HUES48 (cell line): ENCODE measurements around the gene ARFGAP3.
"Not testable (repeated sequence)": the region's sequence is repeated elsewhere in the genome, so short reads cannot be mapped to it uniquely, and the experiment has no call there.

Experiments
- H3K27ac ChIP-seq: one replicate; pipeline ENCODE4 v1.7.0; 2013; ENCODE audit warnings: low read depth, low read length, inconsistent platforms
- H3K27me3 ChIP-seq: 2 replicates; pipeline ENCODE4 v1.6.1; 2013; ENCODE audit warnings: mild to moderate bottlenecking, low read length; ENCODE audit not compliant: control insufficient read depth, insufficient read depth
- H3K36me3 ChIP-seq: 2 replicates; pipeline ENCODE4 v1.6.1; 2013; ENCODE audit warnings: low read length; ENCODE audit not compliant: control insufficient read depth, insufficient read depth
- H3K4me1 ChIP-seq: 2 replicates; pipeline ENCODE4 v1.6.1; 2013; ENCODE audit warnings: mild to moderate bottlenecking, low read length; ENCODE audit not compliant: control insufficient read depth, insufficient read depth
- H3K4me3 ChIP-seq: 2 replicates; pipeline ENCODE4 v1.5.1; 2013; ENCODE audit warnings: mild to moderate bottlenecking, low read depth, low read length
- H3K9ac ChIP-seq: 2 replicates; pipeline ENCODE4 v1.6.1; 2013; ENCODE audit warnings: mild to moderate bottlenecking, low read depth, low read length, moderate library complexity
- H3K9me3 ChIP-seq: 2 replicates; pipeline ENCODE4 v1.6.1; 2013; ENCODE audit warnings: low read length; ENCODE audit not compliant: control insufficient read depth, insufficient read depth

ARFGAP3 gene

DNA sequence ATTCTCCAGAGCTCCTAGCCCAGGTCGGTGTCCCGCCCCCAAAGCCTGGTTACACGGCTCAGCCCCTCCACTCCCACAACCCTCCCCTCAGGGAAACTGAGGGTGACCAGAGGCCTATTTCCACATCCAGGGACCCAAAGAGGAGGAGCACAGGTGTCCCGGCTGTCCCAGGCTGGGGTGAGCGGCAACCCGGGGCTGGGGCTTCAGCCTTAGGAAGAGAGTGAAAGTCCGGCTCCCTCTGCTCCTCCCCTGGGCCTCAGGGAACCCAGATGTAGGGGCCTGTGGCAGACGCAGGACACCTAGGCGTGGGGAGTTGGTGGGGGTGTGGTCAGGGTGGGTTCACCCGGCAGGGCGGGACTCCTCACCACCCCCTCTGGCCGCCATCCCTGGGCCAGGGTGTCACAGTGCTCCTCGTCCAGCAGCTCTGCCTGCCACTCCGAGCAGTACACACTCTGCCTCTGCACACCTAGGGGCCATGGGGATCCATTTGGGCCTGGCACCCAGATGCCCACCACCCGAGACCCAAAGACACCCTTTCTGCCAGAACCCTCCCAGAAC lies 63.1 kb downstream of the ARFGAP3 start:
- Histone ChIP-seq H3K9ac (no peak overlapping the region), H3K27me3 (no peaks in the 10 kb centered on the region), H3K4me3 (no peak overlapping the region), H3K4me1 (no peaks in the 10 kb centered on the region), H3K9me3 (no peaks in the 10 kb centered on the region), H3K27ac (no peak overlapping the region), H3K36me3 (no peaks in the 10 kb centered on the region)

DNA sequence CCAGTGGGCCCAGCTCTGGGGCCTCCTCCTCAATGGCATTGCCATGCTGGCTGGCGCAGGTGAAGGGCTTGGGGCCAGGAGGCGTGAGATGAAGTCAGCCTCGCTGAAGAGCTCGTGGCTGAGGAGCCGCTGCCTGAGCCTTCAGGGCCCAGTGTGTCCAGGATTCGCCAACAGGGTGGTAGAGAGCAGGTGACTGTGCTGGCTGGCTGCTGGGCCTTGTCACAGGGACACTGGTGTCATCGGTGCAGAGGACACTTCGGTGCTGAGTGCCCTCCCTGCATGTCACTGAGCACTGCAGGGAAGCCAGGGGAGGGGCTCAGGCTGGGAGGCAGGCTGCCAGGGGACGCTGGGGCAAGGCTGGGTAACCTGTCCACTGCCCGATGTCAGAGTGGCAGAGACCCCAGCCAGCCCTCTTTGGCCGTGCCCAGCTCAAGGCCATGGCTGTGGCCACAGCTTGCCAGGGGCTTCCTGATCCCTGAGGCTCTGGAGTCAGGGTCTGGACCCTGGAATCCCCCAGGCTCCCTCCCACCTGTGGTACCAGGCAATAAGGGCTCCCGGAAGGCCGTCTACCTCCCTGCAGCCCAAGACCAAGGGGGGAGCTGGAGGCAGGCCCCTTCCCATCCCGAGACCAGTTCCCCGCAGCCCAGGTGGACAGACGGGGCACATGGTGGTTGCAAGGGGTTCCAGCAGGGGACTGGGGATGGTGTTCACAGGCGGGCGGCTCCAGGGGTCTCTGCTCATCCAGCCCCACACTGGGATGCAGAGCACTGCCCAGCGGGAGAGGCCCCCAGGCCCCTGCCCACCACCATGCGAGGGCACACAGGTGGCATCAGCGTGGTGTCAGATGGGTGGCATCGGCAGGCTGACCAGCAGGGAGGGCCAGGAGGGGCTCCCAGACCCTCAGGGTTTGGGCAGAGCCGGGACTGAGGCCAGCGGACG lies 63.9 kb downstream of the ARFGAP3 start:
- no peaks in the 10 kb centered on the region for H3K9me3 ChIP-seq
- H3K36me3 ChIP-seq: no peaks in the 10 kb centered on the region
- no peaks in the 10 kb centered on the region for H3K27me3 ChIP-seq
- H3K4me3 ChIP-seq: no peak overlapping the region
- no peak overlapping the region for H3K27ac ChIP-seq
- H3K4me1 ChIP-seq: no peaks in the 10 kb centered on the region
- no peak overlapping the region for H3K9ac ChIP-seq

DNA sequence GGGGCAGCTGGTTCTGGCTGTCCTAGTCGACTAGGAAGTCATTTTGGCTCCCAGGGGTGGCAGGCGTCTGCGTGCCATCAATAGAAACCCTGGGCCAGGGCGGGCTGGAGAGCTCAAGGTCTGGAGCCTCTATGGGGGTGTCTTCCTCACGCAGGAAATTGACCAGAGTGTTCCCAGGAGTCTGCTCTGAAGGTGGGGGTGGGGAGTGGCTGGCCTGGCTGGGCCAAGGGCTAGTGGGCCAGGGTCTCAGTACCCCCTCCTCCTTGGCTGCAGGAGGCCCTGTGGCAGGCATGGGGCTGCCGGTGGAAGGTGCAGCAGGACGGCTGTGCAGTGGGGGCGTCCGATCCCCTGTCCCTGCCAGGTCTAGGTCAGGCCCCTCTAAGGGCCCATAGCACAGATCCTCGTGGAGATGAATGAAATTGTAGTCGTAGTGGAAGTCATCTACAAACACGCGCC lies 64.6 kb downstream of the ARFGAP3 start:
- no peaks in the 10 kb centered on the region for H3K9me3 ChIP-seq
- H3K27me3 ChIP-seq: no peaks in the 10 kb centered on the region
- no peak overlapping the region for H3K4me3 ChIP-seq
- no peak overlapping the region for H3K27ac ChIP-seq
- H3K9ac ChIP-seq: no peak overlapping the region
- no peaks in the 10 kb centered on the region for H3K36me3 ChIP-seq
- H3K4me1 ChIP-seq: no peaks in the 10 kb centered on the region

DNA sequence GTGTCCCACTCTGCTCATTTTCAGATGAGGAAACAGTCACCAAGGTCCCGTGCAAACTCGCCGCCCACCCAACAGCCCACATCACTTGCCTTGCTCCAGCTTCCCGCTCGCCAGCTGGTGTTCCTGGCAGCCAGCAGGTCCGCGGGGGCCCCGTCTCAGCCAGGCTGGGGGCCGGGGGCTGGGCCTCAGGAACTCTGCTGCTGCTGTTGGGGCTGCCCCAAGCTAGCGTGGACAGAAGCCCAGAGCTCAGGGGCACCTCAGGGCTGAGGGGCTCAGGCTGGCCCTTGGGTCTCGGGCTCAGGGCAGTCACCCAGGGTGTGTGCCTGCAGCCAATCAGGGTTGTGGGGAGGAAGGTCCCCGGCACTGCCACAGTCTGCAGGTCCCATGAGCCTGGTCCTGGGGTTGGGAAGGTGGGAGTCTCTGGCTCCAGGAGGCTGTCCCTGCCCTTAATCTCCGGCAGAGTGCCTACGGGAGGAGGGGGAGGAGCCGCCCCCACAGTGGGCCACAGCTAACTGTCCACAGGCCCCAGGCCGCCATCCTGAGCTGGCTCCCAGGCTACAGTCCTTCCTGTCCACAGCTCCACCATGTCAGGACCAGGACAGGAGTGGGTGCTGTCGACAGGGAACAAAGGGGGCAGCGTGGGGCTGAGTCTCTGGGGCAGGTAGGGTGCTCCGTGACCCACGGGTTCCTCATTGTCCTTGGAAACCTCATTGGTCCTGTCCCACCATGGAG lies 65.2 kb downstream of the ARFGAP3 start:
- no peaks in the 10 kb centered on the region for H3K36me3 ChIP-seq
- no peak overlapping the region for H3K27ac ChIP-seq
- no peaks in the 10 kb centered on the region for H3K27me3 ChIP-seq
- no peaks in the 10 kb centered on the region for H3K4me1 ChIP-seq
- H3K9ac ChIP-seq: no peak overlapping the region
- no peaks in the 10 kb centered on the region for H3K9me3 ChIP-seq
- H3K4me3 ChIP-seq: no peak overlapping the region

DNA sequence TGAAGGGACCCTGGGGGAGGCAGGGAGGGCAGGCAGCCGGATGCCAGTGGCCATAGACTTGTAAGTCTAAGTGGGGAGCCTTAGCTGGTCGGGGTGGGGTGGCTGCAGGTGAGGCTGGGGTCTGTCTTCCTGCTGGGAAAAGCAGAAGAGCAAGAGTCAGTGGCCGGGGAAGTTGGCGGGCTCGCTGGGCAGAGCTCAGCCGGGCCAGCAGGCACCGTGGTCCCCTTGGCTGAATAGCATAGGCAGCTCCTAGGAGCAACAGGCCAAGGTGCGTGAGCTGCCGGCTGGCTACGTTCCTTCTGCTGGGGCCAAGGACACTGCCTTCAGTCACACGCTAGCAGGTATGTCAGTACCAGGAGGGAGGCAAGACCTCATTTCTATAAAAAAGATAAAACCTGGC lies 68.6 kb downstream of the ARFGAP3 start:
- H3K9me3 ChIP-seq: no peaks in the 10 kb centered on the region

DNA sequence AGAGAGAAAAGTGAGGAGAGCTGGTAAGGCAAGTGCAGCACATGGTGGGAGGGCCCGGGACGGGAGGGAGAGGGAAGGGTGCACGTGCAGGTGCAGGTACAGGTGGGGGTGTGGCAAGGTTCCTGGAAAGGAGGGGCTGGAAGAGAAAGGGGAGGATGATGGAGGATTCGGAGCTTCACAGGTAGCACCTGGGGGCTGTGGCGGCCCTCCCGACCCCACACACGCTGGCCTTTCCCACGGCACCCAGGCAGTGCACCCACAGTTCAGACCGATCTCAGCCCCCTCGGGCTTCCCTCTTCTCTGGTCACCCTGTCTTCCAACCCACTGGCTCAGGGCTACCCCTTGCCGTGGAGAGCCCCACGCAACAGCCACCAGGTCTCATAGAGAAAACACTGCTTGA lies 69.1 kb downstream of the ARFGAP3 start:
- H3K27ac ChIP-seq: no peak overlapping the region
- no peaks in the 10 kb centered on the region for H3K36me3 ChIP-seq
- H3K4me1 ChIP-seq: no peaks in the 10 kb centered on the region
- no peaks in the 10 kb centered on the region for H3K9me3 ChIP-seq
- H3K4me3 ChIP-seq: no peak overlapping the region
- H3K9ac ChIP-seq: no peak overlapping the region
- no peaks in the 10 kb centered on the region for H3K27me3 ChIP-seq

More for the DNA sequence above, 68.6 kb downstream of the ARFGAP3 start:
- Histone ChIP-seq H3K9ac (no peak overlapping the region), H3K27me3 (no peaks in the 10 kb centered on the region), H3K27ac (no peak overlapping the region), H3K4me3 (no peak overlapping the region), H3K4me1 (no peaks in the 10 kb centered on the region), H3K36me3 (no peaks in the 10 kb centered on the region)

DNA sequence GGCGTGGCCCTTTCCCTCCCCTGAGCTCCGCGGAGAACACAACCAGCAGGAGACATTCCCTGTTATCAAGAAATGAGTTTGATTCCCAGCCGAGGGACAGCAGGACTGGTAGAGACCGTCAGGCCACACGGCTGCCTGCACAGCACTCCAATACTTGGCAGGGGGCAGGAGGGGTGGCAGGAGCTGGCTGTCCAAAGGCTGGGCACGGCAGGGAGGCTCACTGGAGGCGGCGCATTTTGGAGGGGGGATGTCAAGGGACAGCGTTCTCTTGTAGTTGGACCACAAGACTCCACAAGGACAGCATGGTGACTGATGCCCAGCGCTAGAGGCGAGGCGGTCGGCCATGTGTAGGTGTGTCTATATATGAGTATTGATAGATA lies 69.7 kb downstream of the ARFGAP3 start:
- Histone ChIP-seq H3K4me1 (no peaks in the 10 kb centered on the region), H3K36me3 (no peaks in the 10 kb centered on the region), H3K9me3 (no peaks in the 10 kb centered on the region), H3K27me3 (no peaks in the 10 kb centered on the region), H3K4me3 (no peak overlapping the region), H3K9ac (no peak overlapping the region), H3K27ac (no peak overlapping the region)

DNA sequence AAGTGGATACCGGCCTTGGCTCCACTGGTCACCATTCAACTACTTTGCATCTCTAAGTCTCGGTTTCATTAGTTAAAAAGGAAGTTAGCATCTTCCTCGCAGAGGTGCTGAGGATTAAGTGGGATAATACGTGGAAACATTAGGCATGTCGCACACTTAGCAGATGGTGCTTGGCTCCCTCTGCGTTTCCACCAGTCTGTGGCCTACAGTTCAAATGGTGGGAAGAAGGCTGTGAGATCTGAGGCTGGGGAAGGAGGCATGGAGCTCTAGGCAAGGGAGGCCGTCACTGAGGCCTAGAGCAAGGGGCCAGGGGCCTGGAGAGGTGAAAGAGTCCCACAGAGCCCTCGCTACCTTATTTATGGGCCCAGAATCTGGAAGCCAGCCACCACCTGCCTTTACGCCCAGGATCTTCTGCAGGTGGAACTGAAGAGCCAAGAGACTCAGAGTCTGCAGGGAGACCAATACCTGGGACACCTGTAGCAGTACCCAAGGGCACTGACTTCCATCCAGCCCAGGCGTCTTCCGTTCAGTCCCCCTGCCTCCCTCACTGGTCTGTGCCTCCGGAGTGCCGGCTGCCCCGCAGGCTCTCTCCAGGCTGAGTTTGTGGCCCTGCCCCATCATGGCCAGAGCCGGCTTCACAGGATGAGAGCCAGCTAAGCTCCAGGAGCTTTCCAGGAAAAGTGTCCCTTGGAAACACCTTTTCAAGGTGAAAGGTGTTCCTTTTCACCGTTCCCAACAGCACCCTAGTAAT lies 70.3 kb downstream of the ARFGAP3 start:
- Histone ChIP-seq H3K4me3 (no peak overlapping the region), H3K9ac (no peak overlapping the region), H3K27me3 (no peaks in the 10 kb centered on the region), H3K36me3 (no peaks in the 10 kb centered on the region), H3K9me3 (no peaks in the 10 kb centered on the region), H3K27ac (no peak overlapping the region), H3K4me1 (no peaks in the 10 kb centered on the region)

DNA sequence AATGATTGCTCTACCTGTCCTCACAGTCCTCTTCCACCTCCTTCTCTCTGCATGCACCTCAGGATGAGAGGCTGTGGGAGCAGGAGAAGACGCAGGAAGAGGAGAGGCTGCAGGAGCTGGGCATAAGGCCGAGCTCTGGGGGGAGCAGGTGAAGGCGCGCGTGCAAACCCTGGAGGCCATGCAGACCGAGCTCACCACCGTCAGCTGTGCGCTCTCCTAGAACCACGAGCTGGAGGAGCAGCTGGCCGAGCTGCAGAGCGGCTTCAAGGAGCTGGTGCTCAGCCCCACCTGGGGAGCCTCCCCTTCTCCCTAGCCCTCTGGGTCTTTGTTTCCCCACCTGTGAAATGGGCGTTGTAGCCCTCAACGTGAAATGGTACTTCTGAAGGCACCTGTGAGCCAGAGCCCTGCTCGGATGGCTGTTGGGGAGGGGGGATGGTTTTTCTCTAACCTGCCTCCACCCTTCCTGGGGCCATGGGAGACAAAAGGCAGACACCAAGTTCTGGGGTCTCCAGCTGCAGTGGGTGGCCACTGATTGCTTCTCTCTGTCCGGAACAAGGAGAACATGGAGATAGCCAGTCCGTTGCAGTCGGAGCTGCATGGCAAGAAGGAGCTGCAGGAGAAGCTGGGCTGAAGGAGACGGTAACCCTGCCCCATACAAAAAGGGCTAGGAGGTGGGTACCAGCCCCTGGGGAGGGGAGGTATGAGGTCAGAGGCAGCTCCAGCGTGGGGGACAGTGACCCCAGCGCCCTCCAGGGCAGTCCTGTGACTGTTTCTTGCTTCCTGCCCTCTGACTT lies 71.2 kb downstream of the ARFGAP3 start:
- Histone ChIP-seq H3K9me3 (no peaks in the 10 kb centered on the region), H3K4me1 (no peaks in the 10 kb centered on the region), H3K36me3 (no peaks in the 10 kb centered on the region), H3K9ac (no peak overlapping the region), H3K27me3 (no peaks in the 10 kb centered on the region), H3K27ac (no peak overlapping the region), H3K4me3 (no peak overlapping the region)

DNA sequence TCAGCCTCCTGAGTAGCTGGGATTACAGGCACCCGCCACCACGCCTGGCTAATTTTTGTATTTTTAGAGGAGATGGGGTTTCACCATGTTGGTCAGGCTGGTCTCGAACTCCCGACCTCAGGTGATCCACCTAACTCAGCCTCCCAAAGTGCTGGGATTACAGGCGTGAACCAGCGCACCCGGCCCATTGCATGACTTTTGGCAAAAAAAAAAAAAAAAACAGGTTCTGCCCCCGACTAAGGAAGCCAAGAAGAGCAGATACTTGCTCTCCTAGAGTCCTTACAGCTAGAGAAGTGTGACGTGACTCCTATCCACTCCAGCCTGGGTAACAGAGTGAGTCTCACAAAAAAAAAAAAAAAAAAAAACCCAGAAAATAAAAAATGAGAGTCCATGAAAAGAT lies 74.8 kb downstream of the ARFGAP3 start:
- H3K4me3 ChIP-seq, H3K9ac ChIP-seq, H3K36me3 ChIP-seq, H3K4me1 ChIP-seq, H3K27ac ChIP-seq, H3K27me3 ChIP-seq, H3K9me3 ChIP-seq: not testable (repeated sequence)
